Right cardiac atrium (tissue), 5 donors: ENCODE results near the gene BMPR2. TPM values are rescaled to one million over a fixed set of nuclear protein-coding genes. Genes with fewer than 3 reads are reported as not detected.
"Not testable (repeated sequence)": the region's sequence is repeated elsewhere in the genome, so short reads cannot be mapped to it uniquely, and the experiment has no call there.

Experiments used
- ATAC-seq, 2 donors: fragments of 200-7000 bp; cut with Tn5 transposase; one replicate each; pipeline versions ENCODE4 v1.8.0 to v1.9.1; 2020; ENCODE audit warnings: moderate library complexity in 2 of 2, mild to moderate bottlenecking in 1 of 2
- DNase-seq, 3 donors: peaks; one replicate each; pipeline ENCODE4 v3.0.0-alpha.2; 2020
- H3K27ac ChIP-seq: one replicate; pipeline ENCODE4 v1.5.1; 2013; ENCODE audit warnings: mild to moderate bottlenecking, low read length, control low read depth, moderate library complexity
- H3K27me3 ChIP-seq: one replicate; pipeline ENCODE4 v1.6.1; 2013; ENCODE audit not compliant: control insufficient read depth, insufficient read depth
- H3K4me1 ChIP-seq: one replicate; pipeline ENCODE4 v1.6.1; 2013; ENCODE audit warnings: low read length; ENCODE audit not compliant: control insufficient read depth, insufficient read depth
- H3K4me3 ChIP-seq: one replicate; pipeline ENCODE4 v1.5.1; 2013; ENCODE audit warnings: low read length, control low read depth
- H3K9me3 ChIP-seq: one replicate; pipeline ENCODE4 v1.6.1; 2013; ENCODE audit warnings: low read length; ENCODE audit not compliant: control insufficient read depth
- WGBS: extraction: QIAGEN DNeasy Blood & Tissue Kit; methylation state at CpG from one replicate; pipeline ENCODE4 v1.1.7; 2013; 5-methylcytosine and 5-hydroxymethylcytosine counted together
- intact Hi-C, 4 donors: fragments of 100-400 bp; cut with DNase I; formaldehyde crosslinking; loops; one replicate each; pipeline versions ENCODE4 v1.11.0 to v1.14.0; 2022 to 2023
- polyA plus RNA-seq: library from polyadenylated mRNA; stranded (reverse); fragments of 200-250 nt; gene quantifications from one replicate; pipeline ENCODE4 v1.2.3, GENCODE V29; 2013
- total RNA-seq, 4 donors: library from RNA; stranded (reverse); fragmentation: NEBNext Ultra II Directional; extraction: Animal tissue kit (Norgen Biotek cat#: 25700); gene quantifications; one replicate each; pipeline ENCODE4 v1.2.1, GENCODE V29; 2021
- donor health status: healthy with polysubstance abuse.
- donor health status: DM: no; HTN: yes; CAD: no.
- donor health status: DM: no; HTN: no; CAD: no.
- donor health status: DM: no; HTN: yes; CAD: no; lungs with severe emphysema.
- donor health status: DM: yes; HTN: yes; CAD: no.

The BMPR2 gene
- total and polyA plus RNA-seq, 5 donors: 14.9 to 64.7 (median 53.8) TPM

- H3K4me3 ChIP-seq: peak overlapping the region; percentile 37
- ATAC-seq (no peak), DNase-seq (no peak)
- peaks cover 6% of the 10 kb centered on the region for H3K4me1 ChIP-seq
- 16% methylated on average over 3 of the region's 3 CpGs for WGBS
- no peaks in the 10 kb centered on the region for H3K9me3 ChIP-seq
- intact Hi-C loops: loop anchor here in 1 of 4 donors (10.0 kb wide), 2 partner anchors 76 to 104 kb away; no protein-coding TSS in a partner anchor
- no peaks in the 10 kb centered on the region for H3K27me3 ChIP-seq
- H3K27ac ChIP-seq: no peak overlapping the region
Measured at GRCh38 chr2:202378662-202379358, 2.7 kb downstream of the BMPR2 start.

DNA sequence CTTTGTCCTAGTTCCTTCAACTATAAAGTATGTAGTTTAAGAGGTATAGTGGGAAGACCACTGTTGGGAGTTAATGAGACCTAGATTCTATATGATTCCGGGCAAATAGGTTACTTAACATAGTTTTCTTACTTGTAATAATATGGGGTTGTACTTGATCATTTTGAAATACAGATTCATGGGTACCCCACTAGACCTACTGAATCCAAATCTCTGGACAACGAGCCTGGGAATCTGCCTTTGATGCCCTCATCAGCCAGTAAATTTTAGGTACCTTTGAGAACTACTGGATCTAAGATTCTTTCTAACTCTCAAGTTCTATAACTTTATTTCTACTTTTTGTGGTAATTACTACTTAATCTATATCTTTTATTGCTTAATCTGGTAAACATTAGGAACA lies 6.6 kb downstream of the BMPR2 start:
- Histone ChIP-seq H3K9me3 (no peaks in the 10 kb centered on the region), H3K4me3 (no peak overlapping the region), H3K4me1 (peaks cover 6% of the 10 kb centered on the region), H3K27ac (no peak overlapping the region), H3K27me3 (no peaks in the 10 kb centered on the region)
- no peak for ATAC-seq
- no peak for DNase-seq
- intact Hi-C loops: no loop called here
- WGBS: 91% methylated on average over 2 of the region's 2 CpGs

GRCh38 chr2:202386495-202386894 lies 10.4 kb downstream of the BMPR2 start:
- H3K27me3 ChIP-seq, ATAC-seq, H3K9me3 ChIP-seq, intact Hi-C loops, H3K4me3 ChIP-seq, H3K4me1 ChIP-seq, DNase-seq, H3K27ac ChIP-seq: not testable (repeated sequence)
- 86% methylated on average over 12 of the region's 12 CpGs for WGBS

DNA sequence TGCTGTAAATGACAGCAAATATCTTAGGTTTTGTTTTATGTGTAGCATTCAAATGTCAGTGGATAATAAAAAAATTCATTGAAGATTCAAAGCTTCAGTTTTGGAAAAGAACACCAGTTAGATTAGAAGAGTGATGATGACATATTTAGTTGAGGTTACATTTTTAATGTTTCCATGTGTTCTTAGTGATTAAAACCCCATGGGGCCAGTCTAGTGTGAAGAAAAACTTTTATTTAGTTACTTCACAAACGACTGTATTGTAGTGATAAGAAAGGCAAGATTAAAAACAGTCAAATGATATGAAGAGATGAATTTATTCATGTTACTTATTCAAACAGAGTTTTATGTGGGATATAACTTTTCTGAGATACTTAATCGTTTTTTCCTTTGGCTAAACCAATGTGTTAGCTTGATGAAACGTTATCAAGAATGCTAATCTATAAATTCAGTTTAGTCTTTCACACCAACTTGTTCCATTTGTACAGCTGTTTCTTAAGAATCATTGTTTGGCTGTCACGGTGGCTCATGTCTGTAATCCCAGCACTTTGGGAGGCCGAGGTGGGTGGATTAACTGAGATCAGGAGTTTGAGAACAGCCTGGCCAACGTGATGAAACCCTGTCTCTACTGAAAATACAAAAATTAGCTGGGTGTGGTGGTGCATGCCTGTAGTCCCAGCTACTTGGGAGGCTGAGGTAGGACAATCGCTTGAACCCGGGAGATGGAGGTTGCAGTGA lies 11.6 kb downstream of the BMPR2 start:
- intact Hi-C loops: no loop called here
- Histone ChIP-seq H3K27ac (no peak overlapping the region), H3K27me3 (no peaks in the 10 kb centered on the region), H3K4me1 (peaks cover 3% of the 10 kb centered on the region), H3K4me3 (no peak overlapping the region), H3K9me3 (no peaks in the 10 kb centered on the region)
- peak; percentile 63 to 70 for ATAC-seq
- DNase-seq: peak in 1 of 3 donors; percentile 66
- WGBS: 55% methylated on average over 8 of the region's 8 CpGs

- intact Hi-C loops: no loop called here
- Histone ChIP-seq H3K27me3 (no peaks in the 10 kb centered on the region), H3K9me3 (no peaks in the 10 kb centered on the region), H3K4me3 (no peak overlapping the region), H3K4me1 (no peaks in the 10 kb centered on the region), H3K27ac (no peak overlapping the region)
- DNase-seq (no peak), ATAC-seq (no peak)
Measured at GRCh38 chr2:202400941-202401340, 24.8 kb downstream of the BMPR2 start.

GRCh38 chr2:202405798-202406197 lies 29.7 kb downstream of the BMPR2 start:
- DNase-seq (no peak), ATAC-seq (no peak)
- H3K9me3 ChIP-seq: no peaks in the 10 kb centered on the region
- H3K27me3 ChIP-seq: no peaks in the 10 kb centered on the region
- no peak overlapping the region for H3K27ac ChIP-seq
- H3K4me1 ChIP-seq: peaks cover 1% of the 10 kb centered on the region
- no peak overlapping the region for H3K4me3 ChIP-seq
- WGBS: 81% methylated on average over 1 of the region's 1 CpG
- intact Hi-C loops: no loop called here

DNA sequence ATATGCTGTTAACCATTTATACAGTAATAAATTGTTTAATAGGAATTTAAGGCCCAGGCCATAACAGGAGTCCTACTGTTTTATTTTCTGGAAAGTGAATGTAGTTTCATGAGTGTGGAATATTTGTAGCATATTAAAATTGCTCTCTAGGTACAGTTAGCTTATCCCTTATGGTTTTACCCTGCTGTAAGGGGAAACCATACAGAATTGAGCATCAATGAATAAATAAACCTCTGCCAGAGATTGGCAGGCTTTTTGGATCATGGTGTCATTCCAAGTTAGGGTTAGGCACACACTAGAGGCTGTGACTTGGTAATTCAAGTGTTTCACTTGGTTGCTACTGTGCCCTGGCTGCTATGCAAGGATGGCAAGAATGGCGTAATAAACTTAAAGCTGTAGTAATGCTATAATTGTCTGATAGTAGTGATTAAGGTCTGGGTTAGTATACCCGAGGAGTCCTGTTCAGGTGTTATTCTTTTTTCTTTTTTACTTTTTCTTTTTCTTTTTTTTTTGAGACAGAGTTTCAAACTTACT lies 30.4 kb downstream of the BMPR2 start:
- Histone ChIP-seq H3K4me1 (peaks cover 1% of the 10 kb centered on the region), H3K9me3 (no peaks in the 10 kb centered on the region), H3K27me3 (no peaks in the 10 kb centered on the region), H3K4me3 (no peak overlapping the region), H3K27ac (no peak overlapping the region)
- intact Hi-C loops: no loop called here
- 89% methylated on average over 2 of the region's 2 CpGs for WGBS
- ATAC-seq (no peak), DNase-seq (no peak)

DNA sequence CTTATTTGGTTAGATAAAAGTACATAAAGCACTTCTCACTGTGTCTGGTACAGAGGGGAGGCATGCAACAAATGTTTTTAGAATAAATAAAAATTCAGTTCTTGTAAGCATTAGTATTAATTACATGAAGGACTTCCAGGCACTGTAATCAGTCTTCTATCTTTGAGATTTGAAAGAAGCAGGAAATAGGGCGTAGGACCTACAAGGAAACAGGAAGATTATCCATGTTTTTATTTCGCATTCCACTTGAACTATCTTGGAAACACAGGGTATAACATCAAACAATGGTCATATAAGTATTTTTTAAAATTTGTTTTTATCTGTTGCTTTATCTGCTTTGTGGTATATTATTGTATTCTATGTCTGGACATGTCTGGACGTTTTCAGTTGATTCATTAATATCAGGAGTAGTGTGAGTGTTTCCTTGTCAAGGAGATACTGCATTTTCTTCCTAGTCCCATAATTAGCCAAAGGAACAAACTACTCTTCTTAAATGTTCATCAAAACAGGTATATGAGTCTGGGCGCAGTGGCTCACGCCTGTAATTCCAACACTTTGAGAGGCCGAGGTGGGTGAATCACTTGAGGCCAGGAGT lies 32.5 kb downstream of the BMPR2 start:
- DNase-seq (no peak), ATAC-seq (peak; percentile 38 to 77)
- Histone ChIP-seq H3K4me3 (no peak overlapping the region), H3K4me1 (peaks cover 2% of the 10 kb centered on the region), H3K27ac (no peak overlapping the region), H3K9me3 (no peaks in the 10 kb centered on the region), H3K27me3 (no peaks in the 10 kb centered on the region)
- 68% methylated on average over 6 of the region's 6 CpGs for WGBS
- intact Hi-C loops: no loop called here

GRCh38 chr2:202410092-202410491 lies 34.0 kb downstream of the BMPR2 start:
- Histone ChIP-seq H3K27ac (no peak overlapping the region), H3K27me3 (no peaks in the 10 kb centered on the region), H3K4me3 (no peak overlapping the region), H3K9me3 (no peaks in the 10 kb centered on the region), H3K4me1 (peaks cover 5% of the 10 kb centered on the region)
- intact Hi-C loops: no loop called here
- WGBS: 97% methylated on average over 5 of the region's 5 CpGs
- DNase-seq (no peak), ATAC-seq (no peak)

- no peaks in the 10 kb centered on the region for H3K27me3 ChIP-seq
- peaks cover 5% of the 10 kb centered on the region for H3K4me1 ChIP-seq
- H3K27ac ChIP-seq: no peak overlapping the region
Measured at GRCh38 chr2:202411097-202411496, 35.0 kb downstream of the BMPR2 start.

GRCh38 chr2:202418027-202418426 lies 41.9 kb downstream of the BMPR2 start:
- 78% methylated on average over 1 of the region's 1 CpG for WGBS
- H3K4me1 ChIP-seq: peaks cover 10% of the 10 kb centered on the region
- ATAC-seq (no peak), DNase-seq (no peak)
- H3K27me3 ChIP-seq: no peaks in the 10 kb centered on the region
- no peaks in the 10 kb centered on the region for H3K9me3 ChIP-seq
- no peak overlapping the region for H3K27ac ChIP-seq
- intact Hi-C loops: no loop called here
- H3K4me3 ChIP-seq: no peak overlapping the region

More at GRCh38 chr2:202411097-202411496, 35.0 kb downstream of the BMPR2 start:
- WGBS: 85% methylated on average over 1 of the region's 1 CpG
- DNase-seq (no peak), ATAC-seq (no peak)
- intact Hi-C loops: no loop called here
- Histone ChIP-seq H3K4me3 (no peak overlapping the region), H3K9me3 (no peaks in the 10 kb centered on the region)
